ENCODE measurements around the gene ATOH1. TPM values are rescaled to one million over a fixed set of nuclear protein-coding genes. Genes with fewer than 3 reads are reported as not detected.

The ATOH1 gene
- total RNA-seq, 2 experiments from 2014 or later, result not detected

DNA sequence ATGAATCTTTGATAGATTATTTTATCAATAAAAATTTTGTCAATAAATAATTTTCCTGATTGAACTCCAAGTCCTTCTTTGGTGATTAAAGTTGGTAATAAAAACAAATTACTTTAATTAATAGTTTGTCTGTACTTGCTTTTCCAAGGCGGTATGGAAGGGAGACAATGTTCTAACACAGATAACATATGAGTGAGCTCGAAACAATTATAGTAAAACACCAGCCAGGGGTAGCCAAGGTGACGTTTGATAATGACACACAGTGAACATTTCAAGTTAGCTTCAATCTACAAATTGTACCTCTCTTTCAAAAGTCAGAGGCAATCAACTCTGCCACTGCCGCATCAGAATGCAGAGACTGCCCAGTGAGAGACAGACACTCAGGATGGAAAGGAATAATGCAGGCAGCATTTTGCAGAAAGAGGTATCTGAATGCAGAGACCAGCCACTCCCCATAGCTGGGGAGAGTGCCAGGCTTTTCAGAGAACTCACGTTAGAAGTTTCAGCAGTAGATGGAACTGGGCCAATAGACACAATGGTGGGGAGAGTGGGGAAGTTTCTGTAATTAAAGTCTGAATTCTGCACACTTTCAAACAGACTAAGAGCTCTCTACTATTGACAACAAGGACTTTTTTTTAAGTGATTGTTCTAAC, 18.1 kb upstream of the ATOH1 start:
- Histone ChIP-seq H3K4me2 (ENCODE audit: low read length) (no peak overlapping the region), H2AFZ (ENCODE audit: low read length) (no peak overlapping the region), H3K27ac (ENCODE audit: low read depth, low read length, poor library complexity, severe bottlenecking) (no peak overlapping the region), H3K4me1 (ENCODE audit: insufficient read depth, low read length, poor library complexity, severe bottlenecking) (no peaks in the 10 kb centered on the region), H4K20me1 (ENCODE audit: insufficient read depth, low read length) (no peaks in the 10 kb centered on the region), H3K9me2 (ENCODE audit: insufficient read depth, low read length) (no peaks in the 10 kb centered on the region), H3K79me2 (ENCODE audit: insufficient read depth, low read depth, low read length) (no peaks in the 10 kb centered on the region), H3K36me3 (ENCODE audit: insufficient read depth, low read length) (no peaks in the 10 kb centered on the region), H3K9me3 (ENCODE audit: low read length) (no peaks in the 10 kb centered on the region), H3K4me3 (ENCODE audit: low read depth, low read length, poor library complexity, severe bottlenecking) (no peak overlapping the region)
- intact Hi-C loops (cut with micrococcal nuclease; ENCODE audit: unreplicated experiment), result no loop called here
- POLR2A ChIA-PET, result interaction anchor here (0.6 to 0.7 kb wide), 2 partner anchors 174 to 1524 kb away, joined by 3 to 5 read pairs; no protein-coding TSS in a partner anchor
- no TSS peak for BruUV-seq (replicated peaks)
- no peak for DNase-seq (ENCODE audit: low spot score)
- CTCF ChIA-PET (ENCODE audit: unreplicated experiment), result no interaction called here
- TF ChIP-seq EZH2phosphoT487 (IDR thresholded peaks at IDR 0.05; ENCODE audit: borderline replicate concordance, low read depth, low read length) (no peak), CTCF (conservative IDR thresholded peaks at IDR 0.05; ENCODE audit: low read length) (no peak)

DNA sequence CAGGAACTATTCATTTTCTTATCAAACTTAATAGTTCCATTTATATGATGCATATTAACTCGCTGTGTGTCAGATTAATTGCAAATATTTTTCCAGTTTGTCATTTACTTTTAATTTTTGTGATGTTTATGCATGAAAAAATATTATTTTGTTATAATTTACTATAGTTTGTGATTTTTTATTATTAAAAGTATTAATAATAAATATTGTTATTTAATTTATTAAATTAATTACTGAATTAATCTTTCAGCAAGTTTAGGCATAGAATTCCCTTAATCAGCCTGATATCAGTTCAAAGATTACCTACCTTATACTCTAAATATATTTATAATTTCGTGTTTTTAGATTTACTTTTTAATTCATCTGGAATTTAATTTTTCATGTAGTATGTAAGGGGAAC, 15.5 kb upstream of the ATOH1 start:
- TF ChIP-seq EZH2phosphoT487 (IDR thresholded peaks at IDR 0.05; ENCODE audit: borderline replicate concordance, low read depth, low read length), result no peak
- no peak for TF ChIP-seq CTCF (conservative IDR thresholded peaks at IDR 0.05; ENCODE audit: low read length)
- no peak overlapping the region for H3K4me3 ChIP-seq (ENCODE audit: low read depth, low read length, poor library complexity, severe bottlenecking)
- BruUV-seq (replicated peaks), result no TSS peak
- H3K36me3 ChIP-seq (ENCODE audit: insufficient read depth, low read length), result no peaks in the 10 kb centered on the region
- intact Hi-C loops (cut with micrococcal nuclease; ENCODE audit: unreplicated experiment), result no loop called here
- H3K9me3 ChIP-seq (ENCODE audit: low read length), result no peaks in the 10 kb centered on the region
- no peaks in the 10 kb centered on the region for H3K4me1 ChIP-seq (ENCODE audit: insufficient read depth, low read length, poor library complexity, severe bottlenecking)
- H3K9me2 ChIP-seq (ENCODE audit: insufficient read depth, low read length), result no peaks in the 10 kb centered on the region
- DNase-seq (ENCODE audit: low spot score), result no peak
- H4K20me1 ChIP-seq (ENCODE audit: insufficient read depth, low read length), result no peaks in the 10 kb centered on the region
- ChIA-PET POLR2A (no interaction called here), CTCF (ENCODE audit: unreplicated experiment) (interaction anchor here (0.6 kb wide), 1 partner anchor 549 kb away, joined by 3 read pairs; no protein-coding TSS in a partner anchor)
- H3K4me2 ChIP-seq (ENCODE audit: low read length), result no peak overlapping the region
- no peaks in the 10 kb centered on the region for H3K79me2 ChIP-seq (ENCODE audit: insufficient read depth, low read depth, low read length)
- H3K27ac ChIP-seq (ENCODE audit: low read depth, low read length, poor library complexity, severe bottlenecking), result no peak overlapping the region
- no peak overlapping the region for H2AFZ ChIP-seq (ENCODE audit: low read length)

GRCh38 chr4:93814141-93814540, 14.4 kb upstream of the ATOH1 start:
- H3K4me3 ChIP-seq (ENCODE audit: low read depth, low read length, poor library complexity, severe bottlenecking), result no peak overlapping the region
- no peak overlapping the region for H3K4me2 ChIP-seq (ENCODE audit: low read length)
- H4K20me1 ChIP-seq (ENCODE audit: insufficient read depth, low read length), result no peaks in the 10 kb centered on the region
- no peaks in the 10 kb centered on the region for H3K9me2 ChIP-seq (ENCODE audit: insufficient read depth, low read length)
- no peaks in the 10 kb centered on the region for H3K4me1 ChIP-seq (ENCODE audit: insufficient read depth, low read length, poor library complexity, severe bottlenecking)
- no TSS peak for BruUV-seq (replicated peaks)
- no peak for DNase-seq (ENCODE audit: low spot score)
- intact Hi-C loops (cut with micrococcal nuclease; ENCODE audit: unreplicated experiment), result no loop called here
- H2AFZ ChIP-seq (ENCODE audit: low read length), result no peak overlapping the region
- TF ChIP-seq CTCF (conservative IDR thresholded peaks at IDR 0.05; ENCODE audit: low read length) (no peak), EZH2phosphoT487 (IDR thresholded peaks at IDR 0.05; ENCODE audit: borderline replicate concordance, low read depth, low read length) (no peak)
- H3K36me3 ChIP-seq (ENCODE audit: insufficient read depth, low read length), result no peaks in the 10 kb centered on the region
- no peaks in the 10 kb centered on the region for H3K9me3 ChIP-seq (ENCODE audit: low read length)
- ChIA-PET POLR2A (no interaction called here), CTCF (ENCODE audit: unreplicated experiment) (no interaction called here)
- no peak overlapping the region for H3K27ac ChIP-seq (ENCODE audit: low read depth, low read length, poor library complexity, severe bottlenecking)
- H3K79me2 ChIP-seq (ENCODE audit: insufficient read depth, low read depth, low read length), result no peaks in the 10 kb centered on the region
